ENCODE results near the gene ANKRD55.

- TF ChIP-seq CTCF (IDR thresholded peaks at IDR 0.05) = no peak
- TF ChIP-seq POLR2A (IDR thresholded peaks at IDR 0.05) = no peak
These were observed 71.2 kb downstream of the ANKRD55 start for GRCh38 chr5:56161927-56162326.
